AG04449 (cell line): ENCODE measurements around the gene SECISBP2L.

Experiments used
- CTCF ChIA-PET: fragments of 350-600 bp; formaldehyde crosslinking; extraction: SDS; loops from one replicate; lab custom pipeline; 2021; ENCODE audit warnings: antibody characterized with exemption; lab: Yijun Ruan, JAX
- POLR2A ChIA-PET: fragments of 400-600, 350-600 bp; formaldehyde crosslinking; extraction: SDS; loops from one replicate; lab custom pipeline; 2020; ENCODE audit warnings: antibody characterized with exemption, inconsistent platforms; lab: Yijun Ruan, JAX
- DNase-seq: peaks from one replicate; pipeline ENCODE4 v3.0.0-alpha.2; 2010; ENCODE audit warnings: low read depth, low spot score
- H3K4me3 ChIP-seq: 2 replicates; pipeline ENCODE4 v1.5.1; 2011; ENCODE audit warnings: low read depth, mild to moderate bottlenecking, control low read depth, low read length
- TF ChIP-seq, protein P1 (sequence below): IDR thresholded peaks from one replicate; pipeline ENCODE4 v1.5.1; 2011; ENCODE audit warnings: mild to moderate bottlenecking, moderate library complexity, low read length, control low read depth, inconsistent platforms; ENCODE audit not compliant: insufficient read depth; ENCODE audit errors: missing control alignments

SECISBP2L gene

DNA sequence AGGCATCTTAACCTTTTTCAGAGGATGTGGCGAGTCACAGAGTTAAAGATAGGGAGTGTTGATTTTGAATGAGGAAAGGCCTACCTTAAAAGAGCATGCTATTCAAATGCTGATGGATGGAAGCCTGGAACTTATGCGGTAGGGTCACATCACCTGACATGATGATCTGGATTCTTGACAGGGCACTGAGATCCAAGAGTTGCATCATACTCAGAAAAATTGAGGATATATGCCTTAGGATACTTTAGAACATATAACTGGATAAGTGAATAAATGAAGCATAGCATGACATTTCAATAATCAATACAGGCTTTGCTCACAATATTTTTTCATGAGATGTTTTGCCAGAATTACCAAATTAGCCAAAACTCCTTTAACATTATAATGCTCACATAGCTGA, 20.1 kb upstream of the SECISBP2L start:
- no peak overlapping the region for H3K4me3 ChIP-seq
- ChIA-PET CTCF (no interaction called here), POLR2A (no interaction called here)
- TF ChIP-seq, protein P1, sequence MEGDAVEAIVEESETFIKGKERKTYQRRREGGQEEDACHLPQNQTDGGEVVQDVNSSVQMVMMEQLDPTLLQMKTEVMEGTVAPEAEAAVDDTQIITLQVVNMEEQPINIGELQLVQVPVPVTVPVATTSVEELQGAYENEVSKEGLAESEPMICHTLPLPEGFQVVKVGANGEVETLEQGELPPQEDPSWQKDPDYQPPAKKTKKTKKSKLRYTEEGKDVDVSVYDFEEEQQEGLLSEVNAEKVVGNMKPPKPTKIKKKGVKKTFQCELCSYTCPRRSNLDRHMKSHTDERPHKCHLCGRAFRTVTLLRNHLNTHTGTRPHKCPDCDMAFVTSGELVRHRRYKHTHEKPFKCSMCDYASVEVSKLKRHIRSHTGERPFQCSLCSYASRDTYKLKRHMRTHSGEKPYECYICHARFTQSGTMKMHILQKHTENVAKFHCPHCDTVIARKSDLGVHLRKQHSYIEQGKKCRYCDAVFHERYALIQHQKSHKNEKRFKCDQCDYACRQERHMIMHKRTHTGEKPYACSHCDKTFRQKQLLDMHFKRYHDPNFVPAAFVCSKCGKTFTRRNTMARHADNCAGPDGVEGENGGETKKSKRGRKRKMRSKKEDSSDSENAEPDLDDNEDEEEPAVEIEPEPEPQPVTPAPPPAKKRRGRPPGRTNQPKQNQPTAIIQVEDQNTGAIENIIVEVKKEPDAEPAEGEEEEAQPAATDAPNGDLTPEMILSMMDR, result no peak
- DNase-seq, result no peak

DNA sequence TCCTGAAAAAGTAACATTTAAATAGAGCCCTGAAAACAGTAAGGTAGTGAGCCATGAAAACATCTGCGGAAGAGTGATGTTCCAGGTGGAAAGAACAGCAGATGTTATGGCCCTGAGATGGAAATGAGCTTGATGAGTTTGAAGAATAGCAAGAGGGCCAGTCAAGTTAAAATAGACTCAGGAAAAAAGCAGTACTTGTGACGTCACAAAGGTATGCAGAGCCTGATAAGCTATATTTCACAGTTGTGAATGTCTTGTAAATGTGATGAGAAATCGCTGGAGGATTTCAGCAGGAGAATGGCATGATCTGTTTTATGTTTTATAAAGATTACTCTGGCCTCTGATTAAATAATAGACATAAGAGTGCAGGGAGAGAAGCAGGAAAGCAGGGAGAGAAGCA, 18.6 kb upstream of the SECISBP2L start:
- TF ChIP-seq, protein P1, result no peak
- ChIA-PET POLR2A (no interaction called here), CTCF (no interaction called here)
- DNase-seq, result no peak
- no peak overlapping the region for H3K4me3 ChIP-seq

DNA sequence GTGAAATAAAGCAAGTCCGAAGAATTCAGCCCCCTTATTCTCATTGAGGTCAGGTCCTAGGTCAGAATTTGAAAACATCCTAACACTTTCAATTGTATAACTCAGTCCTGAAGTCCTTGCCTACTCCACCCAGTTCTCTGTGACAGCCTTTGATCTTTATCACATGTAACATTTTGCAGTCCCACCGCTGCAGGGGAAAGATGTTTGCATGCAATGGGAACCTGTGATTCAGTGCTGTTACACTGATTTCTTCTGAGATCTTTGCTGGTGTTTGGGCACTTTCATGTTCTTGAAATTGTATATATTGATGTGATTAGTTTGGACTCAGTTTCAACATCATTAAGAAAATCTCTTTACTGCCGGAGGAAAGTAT, 18.0 kb upstream of the SECISBP2L start:
- POLR2A ChIA-PET, result no interaction called here
- CTCF ChIA-PET, result no interaction called here
- H3K4me3 ChIP-seq, result no peak overlapping the region
- TF ChIP-seq, protein P1, result no peak
- no peak for DNase-seq

DNA sequence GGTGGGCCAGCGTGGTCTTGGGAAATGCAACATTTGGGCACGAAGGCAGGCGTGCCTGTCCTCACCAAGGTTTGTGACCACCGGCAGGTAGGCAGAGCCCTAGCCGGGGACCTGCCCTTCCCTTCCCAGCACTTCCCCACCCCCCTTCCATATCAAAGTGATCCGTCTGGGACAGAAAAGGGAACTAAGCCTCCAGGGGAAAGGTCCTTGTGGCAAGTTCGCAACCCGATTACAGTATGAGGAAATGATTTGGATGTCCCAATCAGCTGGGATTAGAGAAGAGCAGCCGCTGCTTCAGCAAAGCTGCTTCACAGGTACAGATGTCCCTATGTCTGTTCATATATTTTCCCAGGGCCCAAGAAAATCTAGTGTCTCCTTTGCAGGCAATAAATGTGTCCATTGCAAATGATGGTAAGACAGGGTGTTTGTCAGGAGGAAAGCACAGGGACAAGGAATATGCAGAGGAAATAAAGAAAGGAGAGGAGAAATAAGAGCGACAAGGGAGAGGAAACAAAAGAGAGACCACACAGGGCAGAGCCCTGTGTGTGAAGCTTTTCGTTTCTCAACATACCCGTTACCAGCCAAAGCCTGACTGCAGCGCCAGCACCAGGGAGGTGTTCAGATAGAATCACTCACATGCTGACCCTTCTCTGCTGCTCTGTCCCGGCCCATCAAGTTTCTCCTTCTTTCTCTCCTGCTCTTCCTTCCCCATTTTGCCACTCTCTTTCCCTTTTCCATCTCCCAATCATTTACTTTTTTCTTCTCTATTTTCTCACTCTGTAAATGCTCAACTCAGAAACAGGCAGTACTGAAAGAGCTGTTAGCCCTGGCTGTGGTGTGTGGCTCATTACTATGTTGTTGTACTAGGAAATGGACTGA, 17.4 kb upstream of the SECISBP2L start:
- CTCF ChIA-PET, result no interaction called here
- no peak for DNase-seq
- POLR2A ChIA-PET, result no interaction called here
- no peak overlapping the region for H3K4me3 ChIP-seq
- TF ChIP-seq, protein P1, result no peak

DNA sequence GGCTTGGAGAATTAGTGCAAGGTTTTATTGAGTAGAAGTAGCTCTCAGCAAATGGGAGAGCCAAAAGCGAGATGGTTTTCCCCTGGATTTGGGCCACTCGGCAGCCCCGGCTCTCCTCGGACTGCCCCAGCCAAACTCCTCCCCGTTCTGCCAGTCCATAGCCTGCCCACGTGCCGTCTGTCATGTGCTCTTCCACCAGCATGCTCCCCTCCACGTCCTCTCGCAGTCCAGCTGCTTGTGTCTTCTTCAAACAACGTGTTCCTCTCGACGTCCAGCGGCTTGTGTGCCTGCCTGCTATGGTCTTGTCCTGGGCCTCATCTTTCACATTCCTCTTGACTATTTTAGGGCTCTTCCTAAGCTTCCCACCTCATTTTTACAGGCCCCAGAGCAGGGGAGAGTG, 16.7 kb upstream of the SECISBP2L start:
- ChIA-PET CTCF (interaction anchor here (0.8 kb wide), 1 partner anchor 16 kb away, joined by 4 read pairs; the partner anchor contains the start of gene SECISBP2L), POLR2A (no interaction called here)
- no peak for DNase-seq
- H3K4me3 ChIP-seq, result no peak overlapping the region
- TF ChIP-seq, protein P1, result no peak

DNA sequence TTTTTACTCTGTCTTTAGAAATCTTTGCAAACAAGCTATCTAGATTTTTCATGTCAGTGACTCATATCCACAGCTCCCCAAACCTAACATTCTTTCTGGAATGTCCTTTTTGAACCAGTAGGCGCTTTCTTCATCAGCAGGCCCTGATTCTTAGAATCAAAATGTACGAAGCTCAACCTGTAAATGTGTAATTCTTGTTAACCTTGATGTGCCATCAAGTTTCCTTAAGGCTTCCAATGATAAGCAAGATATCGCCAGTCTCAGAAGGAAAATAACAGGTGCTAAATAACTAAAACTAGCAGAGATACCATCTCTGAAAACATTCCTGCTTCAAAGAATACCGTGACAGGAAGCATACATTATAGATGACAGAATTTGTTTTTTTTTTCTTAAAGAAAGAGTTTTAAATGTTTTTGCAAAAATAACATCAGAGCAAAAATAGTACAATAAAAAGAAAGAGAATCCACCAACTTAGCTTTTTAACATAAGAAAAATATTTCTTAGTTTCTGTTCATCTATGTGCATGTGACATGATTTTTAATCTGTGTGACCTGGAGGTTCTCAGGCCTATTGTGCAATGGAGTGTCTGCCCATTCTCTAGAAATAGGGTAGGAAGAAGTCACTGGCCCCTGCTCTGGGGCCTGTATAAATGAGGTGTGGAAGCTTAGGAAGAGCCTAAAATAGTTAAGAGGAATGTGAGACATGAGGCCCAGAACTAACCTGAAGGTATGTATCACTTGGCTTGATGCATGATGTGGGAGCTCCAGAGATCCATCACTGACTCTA, 14.7 kb upstream of the SECISBP2L start:
- no peak for DNase-seq
- POLR2A ChIA-PET, result interaction anchor here (0.9 kb wide), 1 partner anchor 22 kb away, joined by 5 read pairs; no protein-coding TSS in a partner anchor
- TF ChIP-seq, protein P1, result no peak
- CTCF ChIA-PET, result interaction anchor here (0.9 to 2.2 kb wide), 5 partner anchors 17 to 85 kb away, joined by 3 to 7 read pairs (median 3); no protein-coding TSS in a partner anchor
- no peak overlapping the region for H3K4me3 ChIP-seq
